GM18909 (cell line): ENCODE data around the gene TSPAN14.

Source experiments
- ATAC-seq: cut with Tn5 transposase; IDR thresholded peaks from one replicate; pipeline ENCODE4 v1.9.1; 2021; ENCODE audit warnings: mild to moderate bottlenecking; ENCODE audit not compliant: unreplicated experiment, poor library complexity

TSPAN14 gene

GRCh38 chr10:80485946-80486764 lies 32.0 kb downstream of the TSPAN14 start:
- ATAC-seq = no peak

GRCh38 chr10:80486785-80487420 lies 32.8 kb downstream of the TSPAN14 start:
- ATAC-seq = no peak

GRCh38 chr10:80487421-80487785 lies 33.3 kb downstream of the TSPAN14 start:
- no peak for ATAC-seq

GRCh38 chr10:80487791-80488538 lies 33.9 kb downstream of the TSPAN14 start:
- no peak for ATAC-seq

GRCh38 chr10:80488539-80489066 lies 34.5 kb downstream of the TSPAN14 start:
- ATAC-seq = no peak

GRCh38 chr10:80489371-80490112 lies 35.4 kb downstream of the TSPAN14 start:
- ATAC-seq = no peak

- no peak for ATAC-seq
These were observed 37.4 kb downstream of the TSPAN14 start for GRCh38 chr10:80491251-80492102.

- peak; percentile 28 for ATAC-seq
These were observed 38.9 kb downstream of the TSPAN14 start for GRCh38 chr10:80492848-80493521.

- ATAC-seq = peak; percentile 71
These were observed 39.5 kb downstream of the TSPAN14 start for GRCh38 chr10:80493522-80494051.

GRCh38 chr10:80496555-80497172 lies 42.6 kb downstream of the TSPAN14 start:
- ATAC-seq = no peak

- ATAC-seq = no peak
These were observed 43.3 kb downstream of the TSPAN14 start for GRCh38 chr10:80497187-80498077.

GRCh38 chr10:80498078-80498832 lies 44.1 kb downstream of the TSPAN14 start:
- no peak for ATAC-seq

GRCh38 chr10:80498833-80499741 lies 45.0 kb downstream of the TSPAN14 start:
- no peak for ATAC-seq

GRCh38 chr10:80500572-80501380 lies 46.7 kb downstream of the TSPAN14 start:
- peak; percentile 78 for ATAC-seq
